ENCODE measurements around the gene PDE3A.

DNA sequence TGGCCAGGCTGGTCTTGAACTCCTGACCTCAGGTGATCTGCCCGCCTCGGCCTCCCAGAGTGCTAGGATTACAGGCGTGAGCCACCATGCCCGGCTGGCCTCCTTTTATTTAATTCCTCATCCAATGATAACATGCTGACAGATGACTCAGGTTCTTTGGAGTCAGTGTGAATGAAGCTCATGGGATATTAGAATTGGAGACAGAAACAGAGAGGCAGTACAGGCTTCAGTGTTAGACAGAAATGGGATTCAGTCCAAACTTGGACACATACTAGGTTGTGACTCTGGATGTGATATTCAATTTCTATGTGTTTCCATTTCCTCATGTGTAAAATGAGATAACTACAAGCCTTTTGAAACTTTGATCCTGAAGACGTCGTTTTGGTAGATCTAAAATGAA is 47.3 kb downstream of the PDE3A start:
- TF ChIP-seq, protein P1, sequence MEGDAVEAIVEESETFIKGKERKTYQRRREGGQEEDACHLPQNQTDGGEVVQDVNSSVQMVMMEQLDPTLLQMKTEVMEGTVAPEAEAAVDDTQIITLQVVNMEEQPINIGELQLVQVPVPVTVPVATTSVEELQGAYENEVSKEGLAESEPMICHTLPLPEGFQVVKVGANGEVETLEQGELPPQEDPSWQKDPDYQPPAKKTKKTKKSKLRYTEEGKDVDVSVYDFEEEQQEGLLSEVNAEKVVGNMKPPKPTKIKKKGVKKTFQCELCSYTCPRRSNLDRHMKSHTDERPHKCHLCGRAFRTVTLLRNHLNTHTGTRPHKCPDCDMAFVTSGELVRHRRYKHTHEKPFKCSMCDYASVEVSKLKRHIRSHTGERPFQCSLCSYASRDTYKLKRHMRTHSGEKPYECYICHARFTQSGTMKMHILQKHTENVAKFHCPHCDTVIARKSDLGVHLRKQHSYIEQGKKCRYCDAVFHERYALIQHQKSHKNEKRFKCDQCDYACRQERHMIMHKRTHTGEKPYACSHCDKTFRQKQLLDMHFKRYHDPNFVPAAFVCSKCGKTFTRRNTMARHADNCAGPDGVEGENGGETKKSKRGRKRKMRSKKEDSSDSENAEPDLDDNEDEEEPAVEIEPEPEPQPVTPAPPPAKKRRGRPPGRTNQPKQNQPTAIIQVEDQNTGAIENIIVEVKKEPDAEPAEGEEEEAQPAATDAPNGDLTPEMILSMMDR (IDR thresholded peaks at IDR 0.05) = no peak
- TF ChIP-seq POLR2AphosphoS5 (IDR thresholded peaks at IDR 0.05) (no peak), POLR2A (IDR thresholded peaks at IDR 0.05) (no peak)

All from transverse colon (tissue), 4 donors.